Measurements from ENCODE around the gene CCDC91.
A peak's percentile ranks its signal among the peaks of the same experiment; 100 is the strongest.

The CCDC91 gene

GRCh38 chr12:28535216-28535615 lies 345.0 kb downstream of the CCDC91 start:
- FAIRE-seq: peak; percentile 62
- no peak for TF ChIP-seq POLR2A (IDR thresholded peaks at IDR 0.05; ENCODE audit: low read depth, low read length)
- DNase-seq (ENCODE audit: insufficient read length, low spot score): no peak

- DNase-seq (ENCODE audit: insufficient read length, low spot score) (no peak), FAIRE-seq (peak; percentile 72)
- TF ChIP-seq POLR2A (IDR thresholded peaks at IDR 0.05; ENCODE audit: low read depth, low read length): no peak
Observed at GRCh38 chr12:28536088-28536487, 345.8 kb downstream of the CCDC91 start.

DNA sequence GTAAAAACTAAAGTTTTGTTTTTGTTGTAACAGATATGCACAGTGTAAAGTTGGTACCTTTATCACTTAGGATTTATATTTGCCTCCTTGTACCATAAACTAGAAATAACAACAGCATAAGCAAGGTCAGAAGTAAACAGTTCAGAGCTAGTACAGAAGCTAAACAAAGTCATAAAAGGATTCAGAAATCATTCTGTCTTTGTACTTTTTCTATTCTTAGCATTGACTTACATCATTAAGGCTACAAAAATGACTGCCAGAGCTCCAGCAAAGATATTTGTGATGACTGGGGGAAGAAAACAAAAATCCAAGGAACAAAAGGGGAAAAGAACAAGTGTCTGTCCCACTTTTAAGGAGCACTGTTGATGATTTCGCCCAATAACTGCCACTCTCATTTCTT lies 347.2 kb downstream of the CCDC91 start:
- no peak for TF ChIP-seq POLR2A (IDR thresholded peaks at IDR 0.05; ENCODE audit: low read depth, low read length)
- FAIRE-seq: no peak
- no peak for DNase-seq (ENCODE audit: insufficient read length, low spot score)

DNA sequence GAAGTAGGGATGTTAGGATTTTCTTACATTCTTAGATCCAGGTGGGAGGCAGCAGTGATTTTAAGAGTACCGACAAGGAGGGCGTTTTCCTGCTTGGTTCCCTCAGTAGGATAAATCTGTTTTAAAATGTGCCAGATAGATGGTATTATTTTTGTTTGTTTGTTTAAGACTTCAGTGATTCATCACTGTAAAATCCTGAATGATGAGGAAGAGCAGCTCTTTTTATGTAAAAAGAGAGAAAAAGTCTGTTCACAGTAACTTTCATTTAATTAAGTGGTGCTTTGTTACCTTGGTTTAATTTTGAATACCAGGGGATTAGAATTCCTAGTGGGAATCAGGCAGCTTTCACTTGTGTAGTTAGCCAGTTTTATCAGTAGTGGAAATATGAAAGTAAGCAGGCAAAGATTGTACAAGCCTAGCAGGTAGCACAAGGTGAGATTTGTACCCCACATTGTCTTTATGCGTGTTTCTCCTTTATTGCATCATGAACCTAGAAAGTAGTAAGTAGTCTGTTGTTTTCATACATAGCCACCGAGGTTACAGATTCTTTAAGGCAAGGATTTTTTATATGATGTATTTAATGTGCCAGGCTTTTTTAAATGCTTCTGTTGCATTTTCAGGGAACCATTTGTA lies 349.6 kb downstream of the CCDC91 start:
- DNase-seq (ENCODE audit: insufficient read length, low spot score): no peak
- no peak for TF ChIP-seq POLR2A (IDR thresholded peaks at IDR 0.05; ENCODE audit: low read depth, low read length)
- FAIRE-seq: peak; percentile 11

DNA sequence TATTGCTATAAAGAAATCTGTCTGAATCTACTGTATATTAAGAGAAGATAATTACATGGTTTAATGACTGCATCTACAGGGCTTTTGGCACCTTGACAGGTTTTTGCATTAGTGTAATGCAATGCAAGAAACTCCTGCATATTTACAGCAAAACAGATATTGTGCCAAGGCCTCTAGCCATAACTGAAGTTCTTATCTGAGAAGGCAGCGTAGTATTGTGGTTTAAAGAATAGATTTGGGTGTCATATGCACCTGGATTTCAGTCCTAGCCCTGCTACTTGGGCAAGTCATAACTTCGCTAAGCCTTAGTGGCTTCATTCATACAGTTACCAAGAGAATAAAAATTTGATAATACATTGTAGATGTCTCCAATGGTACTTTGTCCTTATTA lies 350.1 kb downstream of the CCDC91 start:
- no peak for TF ChIP-seq POLR2A (IDR thresholded peaks at IDR 0.05; ENCODE audit: low read depth, low read length)
- FAIRE-seq: no peak
- DNase-seq (ENCODE audit: insufficient read length, low spot score): no peak

DNA sequence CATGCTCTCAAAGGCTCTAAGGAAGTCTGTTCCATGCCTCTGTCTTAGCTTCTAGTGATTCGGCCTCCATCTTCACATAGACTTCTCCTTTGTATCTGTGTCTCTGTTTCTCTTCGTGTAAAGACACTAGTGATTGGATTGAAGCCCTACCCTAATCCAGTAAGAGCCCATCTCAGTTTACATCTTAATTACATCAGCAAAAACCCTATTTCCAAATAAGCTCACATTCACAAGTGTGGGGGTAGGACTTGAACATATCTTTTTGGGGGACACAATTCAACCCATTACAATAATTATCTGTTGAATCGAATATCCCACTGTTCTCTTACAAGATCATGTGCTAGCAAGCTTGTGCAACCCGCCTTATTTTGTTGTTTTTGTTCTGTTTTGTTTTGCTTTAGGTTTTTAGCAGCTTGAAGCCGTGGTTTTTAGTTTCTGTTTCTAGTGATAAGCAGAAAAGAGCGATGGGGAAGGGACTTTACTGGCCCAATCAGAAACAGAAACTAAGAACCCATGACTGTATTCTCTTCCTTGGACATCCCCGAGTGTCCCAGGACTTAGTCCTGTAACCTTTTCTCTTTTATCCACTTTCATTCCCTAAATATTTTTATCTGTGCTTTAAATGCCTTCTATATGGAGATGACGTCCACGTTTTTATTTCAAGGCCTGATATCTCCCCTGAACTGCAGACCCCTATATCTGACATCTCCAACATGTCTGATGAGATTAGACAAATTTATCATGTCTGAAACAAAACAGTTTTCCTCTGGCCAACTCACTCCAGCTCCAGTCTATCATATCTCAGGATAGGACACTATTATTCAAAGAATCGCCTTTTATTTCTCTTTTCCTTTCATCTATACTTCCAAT lies 353.0 kb downstream of the CCDC91 start:
- no peak for TF ChIP-seq POLR2A (IDR thresholded peaks at IDR 0.05; ENCODE audit: low read depth, low read length)
- DNase-seq (ENCODE audit: insufficient read length, low spot score) (no peak), FAIRE-seq (no peak)

GRCh38 chr12:28550757-28551704 lies 360.8 kb downstream of the CCDC91 start:
- DNase-seq (ENCODE audit: insufficient read length, low spot score): peak; percentile 9
- peak; percentile 95 for FAIRE-seq
- TF ChIP-seq POLR2A (IDR thresholded peaks at IDR 0.05; ENCODE audit: low read depth, low read length): no peak

- DNase-seq (ENCODE audit: insufficient read length, low spot score): no peak
- no peak for TF ChIP-seq POLR2A (IDR thresholded peaks at IDR 0.05; ENCODE audit: low read depth, low read length)
- peak; percentile 45 for FAIRE-seq
Observed at GRCh38 chr12:28552251-28552970, 362.2 kb downstream of the CCDC91 start.

DNA sequence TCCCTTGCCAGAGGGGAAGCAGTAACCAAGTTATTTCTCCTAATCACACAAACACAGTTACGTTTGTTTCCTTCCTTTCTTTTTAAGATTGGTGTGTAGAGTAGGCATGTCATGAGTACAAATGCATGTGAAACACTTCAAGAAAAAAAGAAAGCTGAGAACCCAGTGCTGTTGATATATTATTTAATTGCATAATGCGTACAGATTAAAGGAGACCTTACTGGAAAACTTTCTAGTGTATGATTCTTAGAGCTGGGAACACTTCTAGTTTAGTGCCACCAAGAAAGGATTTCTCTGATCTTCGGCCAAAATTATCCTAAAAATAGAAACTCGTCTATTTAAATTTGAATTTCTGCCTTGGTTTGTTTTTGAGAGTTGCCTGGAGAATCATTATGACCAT lies 365.5 kb downstream of the CCDC91 start:
- no peak for FAIRE-seq
- TF ChIP-seq POLR2A (IDR thresholded peaks at IDR 0.05; ENCODE audit: low read depth, low read length): no peak
- DNase-seq (ENCODE audit: insufficient read length, low spot score): no peak

- FAIRE-seq (no peak), DNase-seq (ENCODE audit: insufficient read length, low spot score) (no peak)
- TF ChIP-seq POLR2A (IDR thresholded peaks at IDR 0.05; ENCODE audit: low read depth, low read length): no peak
Observed at GRCh38 chr12:28558250-28558649, 368.0 kb downstream of the CCDC91 start.

DNA sequence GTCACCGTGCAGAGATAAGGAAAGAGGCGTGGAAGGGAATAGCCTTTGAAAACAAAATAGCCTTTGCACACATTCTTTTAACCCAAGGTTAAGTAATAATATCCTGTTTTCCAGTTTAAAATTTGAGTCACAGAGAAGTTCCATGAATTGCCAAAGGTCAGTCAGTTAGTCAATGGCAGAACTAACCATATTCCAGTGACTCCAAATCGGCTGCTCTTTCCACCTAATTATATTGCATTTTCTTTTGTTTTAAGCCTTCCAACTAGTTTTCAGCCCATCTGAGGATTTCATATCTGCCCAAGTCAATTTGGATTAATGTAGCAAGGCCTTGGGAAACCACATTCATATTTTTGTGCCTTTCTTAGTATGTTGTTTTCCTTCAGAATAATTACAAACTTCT lies 373.0 kb downstream of the CCDC91 start:
- FAIRE-seq (no peak), DNase-seq (ENCODE audit: insufficient read length, low spot score) (no peak)
- TF ChIP-seq POLR2A (IDR thresholded peaks at IDR 0.05; ENCODE audit: low read depth, low read length): no peak

GRCh38 chr12:28563936-28564335 lies 373.7 kb downstream of the CCDC91 start:
- no peak for FAIRE-seq

GRCh38 chr12:28568118-28568517 lies 377.9 kb downstream of the CCDC91 start:
- peak; percentile 78 for FAIRE-seq
- peak; percentile 23 for DNase-seq (ENCODE audit: insufficient read length, low spot score)
- TF ChIP-seq POLR2A (IDR thresholded peaks at IDR 0.05; ENCODE audit: low read depth, low read length): no peak

More at GRCh38 chr12:28563936-28564335, 373.7 kb downstream of the CCDC91 start:
- DNase-seq (ENCODE audit: insufficient read length, low spot score): no peak
- no peak for TF ChIP-seq POLR2A (IDR thresholded peaks at IDR 0.05; ENCODE audit: low read depth, low read length)
